Activated T-cell treated with anti-CD3 and anti-CD28 coated beads for 48 hours (primary cell): ENCODE data around the gene GALNTL6.

Experiments used
- DNase-seq: peaks from one replicate; pipeline ENCODE4 v3.0.0-alpha.2; 2020; ENCODE audit warnings: low read depth

The GALNTL6 gene

GRCh38 chr4:171880136-171880535, 66.9 kb downstream of the GALNTL6 start:
- no peak for DNase-seq

GRCh38 chr4:171889681-171890080, 76.5 kb downstream of the GALNTL6 start:
- no peak for DNase-seq

GRCh38 chr4:171891038-171891437, 77.8 kb downstream of the GALNTL6 start:
- DNase-seq, result no peak

- DNase-seq, result no peak
Observed at GRCh38 chr4:171896426-171896825, 83.2 kb downstream of the GALNTL6 start.

GRCh38 chr4:171919314-171919713, 106.1 kb downstream of the GALNTL6 start:
- no peak for DNase-seq

GRCh38 chr4:171920901-171921300, 107.7 kb downstream of the GALNTL6 start:
- DNase-seq, result no peak

- no peak for DNase-seq
Observed at GRCh38 chr4:171924746-171925376, 111.7 kb downstream of the GALNTL6 start.

GRCh38 chr4:171928336-171928735, 115.1 kb downstream of the GALNTL6 start:
- DNase-seq, result no peak

- no peak for DNase-seq
Observed at GRCh38 chr4:171929477-171929876, 116.3 kb downstream of the GALNTL6 start.

- no peak for DNase-seq
Observed at GRCh38 chr4:171929907-171930306, 116.7 kb downstream of the GALNTL6 start.

GRCh38 chr4:171932238-171932637, 119.0 kb downstream of the GALNTL6 start:
- no peak for DNase-seq

- DNase-seq, result no peak
Observed at GRCh38 chr4:171940656-171941055, 127.5 kb downstream of the GALNTL6 start.

GRCh38 chr4:171947400-171947799, 134.2 kb downstream of the GALNTL6 start:
- DNase-seq, result no peak

- no peak for DNase-seq
Observed at GRCh38 chr4:171948038-171948437, 134.8 kb downstream of the GALNTL6 start.

- no peak for DNase-seq
Observed at GRCh38 chr4:171954650-171955049, 141.4 kb downstream of the GALNTL6 start.

GRCh38 chr4:171956678-171957077, 143.5 kb downstream of the GALNTL6 start:
- no peak for DNase-seq

GRCh38 chr4:171962110-171962509, 148.9 kb downstream of the GALNTL6 start:
- no peak for DNase-seq

- DNase-seq, result no peak
Observed at GRCh38 chr4:171966356-171966755, 153.2 kb downstream of the GALNTL6 start.

GRCh38 chr4:171978216-171978615, 165.0 kb downstream of the GALNTL6 start:
- no peak for DNase-seq

- no peak for DNase-seq
Observed at GRCh38 chr4:171979461-171979860, 166.3 kb downstream of the GALNTL6 start.

GRCh38 chr4:171981185-171981584, 168.0 kb downstream of the GALNTL6 start:
- no peak for DNase-seq

- DNase-seq, result no peak
Observed at GRCh38 chr4:171983935-171984805, 171.0 kb downstream of the GALNTL6 start.

- no peak for DNase-seq
Observed at GRCh38 chr4:171985129-171985528, 171.9 kb downstream of the GALNTL6 start.

- DNase-seq, result no peak
Observed at GRCh38 chr4:171993247-171993646, 180.0 kb downstream of the GALNTL6 start.
